ENCODE measurements around the gene RAPGEF5.

DNA sequence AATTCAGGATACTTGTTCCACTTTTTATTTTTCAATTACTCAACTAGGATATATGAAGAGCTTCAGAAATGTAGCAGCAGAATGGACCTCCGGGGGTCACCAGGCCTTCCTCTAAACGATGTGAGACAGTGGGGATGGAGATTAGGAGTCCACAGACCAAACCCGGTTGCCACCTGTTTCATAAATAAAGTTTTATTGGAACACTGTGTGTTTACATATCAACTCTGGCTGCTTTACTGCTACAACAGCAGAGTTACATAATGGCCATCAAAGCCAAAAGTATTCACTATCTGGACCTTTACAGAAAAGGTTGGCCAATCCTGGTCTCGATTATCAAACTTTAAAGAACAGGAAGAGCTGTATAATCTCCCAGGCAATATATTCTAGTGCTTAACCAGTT, 30.8 kb downstream of the RAPGEF5 start:
- no peak for TF ChIP-seq POLR2AphosphoS5 (IDR thresholded peaks at IDR 0.05; ENCODE audit: insufficient read depth, low read depth, low read length)
- TF ChIP-seq, protein P1, sequence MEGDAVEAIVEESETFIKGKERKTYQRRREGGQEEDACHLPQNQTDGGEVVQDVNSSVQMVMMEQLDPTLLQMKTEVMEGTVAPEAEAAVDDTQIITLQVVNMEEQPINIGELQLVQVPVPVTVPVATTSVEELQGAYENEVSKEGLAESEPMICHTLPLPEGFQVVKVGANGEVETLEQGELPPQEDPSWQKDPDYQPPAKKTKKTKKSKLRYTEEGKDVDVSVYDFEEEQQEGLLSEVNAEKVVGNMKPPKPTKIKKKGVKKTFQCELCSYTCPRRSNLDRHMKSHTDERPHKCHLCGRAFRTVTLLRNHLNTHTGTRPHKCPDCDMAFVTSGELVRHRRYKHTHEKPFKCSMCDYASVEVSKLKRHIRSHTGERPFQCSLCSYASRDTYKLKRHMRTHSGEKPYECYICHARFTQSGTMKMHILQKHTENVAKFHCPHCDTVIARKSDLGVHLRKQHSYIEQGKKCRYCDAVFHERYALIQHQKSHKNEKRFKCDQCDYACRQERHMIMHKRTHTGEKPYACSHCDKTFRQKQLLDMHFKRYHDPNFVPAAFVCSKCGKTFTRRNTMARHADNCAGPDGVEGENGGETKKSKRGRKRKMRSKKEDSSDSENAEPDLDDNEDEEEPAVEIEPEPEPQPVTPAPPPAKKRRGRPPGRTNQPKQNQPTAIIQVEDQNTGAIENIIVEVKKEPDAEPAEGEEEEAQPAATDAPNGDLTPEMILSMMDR (IDR thresholded peaks at IDR 0.05; ENCODE audit: extremely low read depth in 1 of 2, insufficient read depth in 1 of 2, low read depth in 1 of 2, low read length in 2 of 2): no peak
- no peak for TF ChIP-seq JUN (IDR thresholded peaks at IDR 0.05; ENCODE audit: borderline replicate concordance, insufficient read depth, insufficient read length, low read depth)
- TF ChIP-seq, protein P2, sequence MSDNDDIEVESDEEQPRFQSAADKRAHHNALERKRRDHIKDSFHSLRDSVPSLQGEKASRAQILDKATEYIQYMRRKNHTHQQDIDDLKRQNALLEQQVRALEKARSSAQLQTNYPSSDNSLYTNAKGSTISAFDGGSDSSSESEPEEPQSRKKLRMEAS (IDR thresholded peaks at IDR 0.05; ENCODE audit: insufficient read depth, insufficient read length): no peak
- TF ChIP-seq POLR2A (IDR thresholded peaks at IDR 0.05; ENCODE audit: low read depth, low read length): no peak

Measured in endothelial cell of umbilical vein (primary cell).